DND-41 (cell line): Measurements from ENCODE around the gene ALCAM.

Experiments used
- ATAC-seq: fragments of 200-7000 bp; cut with Tn5 transposase; 3 replicates; pipeline ENCODE4 v1.9.1; 2021; ENCODE audit warnings: low read depth; ENCODE audit not compliant: insufficient read depth
- DNase-seq: peaks from one replicate; pipeline ENCODE4 v3.0.0-alpha.2; 2020
- H2AFZ ChIP-seq: 2 replicates; pipeline ENCODE4 v1.6.0; 2012; ENCODE audit warnings: low read depth, low read length
- H3K27ac ChIP-seq: 2 replicates; pipeline ENCODE4 v1.5.1; 2012; ENCODE audit warnings: low read length, inconsistent platforms
- H3K27me3 ChIP-seq: fragments of 200-600 bp; sonication (generic); 2 replicates; pipeline ENCODE4 v1.6.0; 2012; ENCODE audit warnings: low read length, mild to moderate bottlenecking, inconsistent platforms; ENCODE audit not compliant: insufficient read depth, poor library complexity
- H3K36me3 ChIP-seq: 2 replicates; pipeline ENCODE4 v1.5.1; 2012; ENCODE audit warnings: low read length, inconsistent platforms; ENCODE audit not compliant: insufficient read depth
- H3K4me1 ChIP-seq: 2 replicates; pipeline ENCODE4 v1.5.1; 2012; ENCODE audit warnings: mild to moderate bottlenecking, low read length; ENCODE audit not compliant: insufficient read depth
- H3K4me2 ChIP-seq: 2 replicates; pipeline ENCODE4 v1.6.0; 2012; ENCODE audit warnings: mild to moderate bottlenecking, moderate library complexity, low read length, inconsistent platforms; ENCODE audit not compliant: insufficient read depth
- H3K4me3 ChIP-seq, 2 experiments: fragments of 200-600 bp in 1 of 2; shearing (Covaris generic) in 1 of 2; 2 replicates each; pipeline ENCODE4 v1.5.1; 2012 to 2016; ENCODE audit warnings: inconsistent platforms in 2 of 2, low read length in 2 of 2, mild to moderate bottlenecking in 2 of 2, low read depth in 1 of 2, moderate library complexity in 1 of 2
- H3K79me2 ChIP-seq: 2 replicates; pipeline ENCODE4 v1.6.0; 2012; ENCODE audit warnings: low read length, inconsistent platforms; ENCODE audit not compliant: insufficient read depth
- H3K9ac ChIP-seq: 2 replicates; pipeline ENCODE4 v1.6.0; 2012; ENCODE audit warnings: low read depth, mild to moderate bottlenecking, inconsistent platforms, low read length, moderate library complexity
- H3K9me3 ChIP-seq: 2 replicates; pipeline ENCODE4 v1.5.1; 2012; ENCODE audit warnings: low read length, moderate library complexity, mild to moderate bottlenecking, inconsistent platforms; ENCODE audit not compliant: insufficient read depth, severe bottlenecking
- H4K20me1 ChIP-seq: 2 replicates; pipeline ENCODE4 v1.6.0; 2012; ENCODE audit warnings: low read length; ENCODE audit not compliant: insufficient read depth
- CTCF ChIP-seq: IDR thresholded peaks from 2 replicates; pipeline ENCODE4 v1.5.1; 2012; ENCODE audit warnings: borderline replicate concordance, low read length, moderate library complexity, mild to moderate bottlenecking; ENCODE audit not compliant: poor library complexity, severe bottlenecking; ENCODE audit errors: extremely low read depth
- EZH2 ChIP-seq: IDR thresholded peaks from 3 replicates; pipeline ENCODE4 v1.6.1; 2012; ENCODE audit warnings: borderline replicate concordance, low read depth, mild to moderate bottlenecking, moderate library complexity, low read length, inconsistent platforms; ENCODE audit not compliant: severe bottlenecking

Gene ALCAM

GRCh38 chr3:105579439-105579838, 212.7 kb downstream of the ALCAM start:
- Histone ChIP-seq H2AFZ (no peak overlapping the region), H3K27me3 (no peaks in the 10 kb centered on the region), H3K4me2 (no peak overlapping the region), H3K4me1 (no peaks in the 10 kb centered on the region), H3K9me3 (no peaks in the 10 kb centered on the region), H3K9ac (no peak overlapping the region), H4K20me1 (no peaks in the 10 kb centered on the region), H3K36me3 (no peaks in the 10 kb centered on the region), H3K79me2 (no peaks in the 10 kb centered on the region), H3K4me3 (no peak overlapping the region), H3K27ac (no peak overlapping the region)
- DNase-seq: no peak
- TF ChIP-seq CTCF (no peak), EZH2 (no peak)
- ATAC-seq: no peak

- Histone ChIP-seq H3K9me3 (no peaks in the 10 kb centered on the region), H2AFZ (no peak overlapping the region), H3K4me1 (no peaks in the 10 kb centered on the region), H3K4me2 (no peak overlapping the region), H3K27me3 (no peaks in the 10 kb centered on the region), H3K9ac (no peak overlapping the region), H3K4me3 (no peak overlapping the region), H3K27ac (no peak overlapping the region), H3K36me3 (no peaks in the 10 kb centered on the region), H4K20me1 (no peaks in the 10 kb centered on the region), H3K79me2 (no peaks in the 10 kb centered on the region)
- DNase-seq (no peak), ATAC-seq (no peak)
- TF ChIP-seq CTCF: no peak
- no peak for TF ChIP-seq EZH2
Measured at GRCh38 chr3:105580296-105580965, 213.7 kb downstream of the ALCAM start.

GRCh38 chr3:105582015-105582414, 215.3 kb downstream of the ALCAM start:
- Histone ChIP-seq H3K79me2 (no peaks in the 10 kb centered on the region), H3K9ac (no peak overlapping the region), H3K4me3 (no peak overlapping the region), H3K4me1 (no peaks in the 10 kb centered on the region), H3K27me3 (no peaks in the 10 kb centered on the region), H2AFZ (no peak overlapping the region), H4K20me1 (no peaks in the 10 kb centered on the region), H3K9me3 (no peaks in the 10 kb centered on the region), H3K27ac (no peak overlapping the region), H3K36me3 (no peaks in the 10 kb centered on the region), H3K4me2 (no peak overlapping the region)
- DNase-seq (no peak), ATAC-seq (no peak)
- no peak for TF ChIP-seq EZH2
- no peak for TF ChIP-seq CTCF
